ENCODE data around the gene FOXRED2. TPM values are rescaled to one million over a fixed set of nuclear protein-coding genes. Genes with fewer than 3 reads are reported as not detected.
"Not testable (repeated sequence)": the region's sequence is repeated elsewhere in the genome, so short reads cannot be mapped to it uniquely, and the experiment has no call there.

FOXRED2 gene
- total and polyA plus RNA-seq, 2 experiments from 2014 or later = 22.3 to 25.7 TPM

DNA sequence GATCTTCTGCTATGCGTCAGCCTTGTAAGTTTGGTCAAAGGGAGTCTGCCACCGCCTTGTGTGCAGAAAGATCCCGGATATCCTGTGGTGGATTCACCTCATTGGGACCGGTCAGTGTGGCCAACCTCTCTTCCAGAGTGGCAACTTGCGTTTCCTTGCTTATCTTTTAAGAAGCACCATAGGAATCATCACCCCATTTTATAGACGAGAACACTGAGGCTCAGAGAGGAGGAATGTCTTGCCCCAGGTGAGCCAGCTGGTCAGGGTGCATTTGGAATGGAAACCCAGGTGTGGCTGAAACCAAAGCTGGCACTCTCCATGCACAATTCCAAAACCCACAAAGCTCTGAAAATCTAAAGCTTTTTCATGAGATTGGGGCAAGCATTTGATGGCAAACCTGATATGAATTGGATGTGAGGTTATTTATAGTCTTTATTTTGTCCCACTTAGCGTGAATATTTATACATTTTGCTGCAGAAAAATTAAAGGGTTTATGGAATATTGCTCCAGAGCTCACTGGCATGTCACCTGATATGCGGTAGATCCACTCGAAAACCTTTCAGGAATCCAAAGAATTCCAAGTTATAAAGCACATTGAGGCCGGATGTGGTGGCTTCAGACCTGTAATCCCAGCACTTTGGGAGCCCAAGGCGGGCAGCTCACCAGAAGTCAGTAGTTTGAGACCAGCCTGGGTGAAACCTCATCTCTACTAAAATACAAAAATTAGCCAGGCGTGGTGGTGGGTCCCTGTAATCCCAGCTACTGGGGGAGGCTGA is 34.2 kb upstream of the FOXRED2 start:
- Histone ChIP-seq H3K36me3 (no peaks in the 10 kb centered on the region), H3K27ac (no peak overlapping the region), H3K9me3 (ENCODE audit: low read depth) (no peaks in the 10 kb centered on the region), H3K4me3 (no peak overlapping the region), H3K4me1 (ENCODE audit: low read depth) (no peaks in the 10 kb centered on the region), H3K27me3 (no peaks in the 10 kb centered on the region)
- TF ChIP-seq, protein P1, sequence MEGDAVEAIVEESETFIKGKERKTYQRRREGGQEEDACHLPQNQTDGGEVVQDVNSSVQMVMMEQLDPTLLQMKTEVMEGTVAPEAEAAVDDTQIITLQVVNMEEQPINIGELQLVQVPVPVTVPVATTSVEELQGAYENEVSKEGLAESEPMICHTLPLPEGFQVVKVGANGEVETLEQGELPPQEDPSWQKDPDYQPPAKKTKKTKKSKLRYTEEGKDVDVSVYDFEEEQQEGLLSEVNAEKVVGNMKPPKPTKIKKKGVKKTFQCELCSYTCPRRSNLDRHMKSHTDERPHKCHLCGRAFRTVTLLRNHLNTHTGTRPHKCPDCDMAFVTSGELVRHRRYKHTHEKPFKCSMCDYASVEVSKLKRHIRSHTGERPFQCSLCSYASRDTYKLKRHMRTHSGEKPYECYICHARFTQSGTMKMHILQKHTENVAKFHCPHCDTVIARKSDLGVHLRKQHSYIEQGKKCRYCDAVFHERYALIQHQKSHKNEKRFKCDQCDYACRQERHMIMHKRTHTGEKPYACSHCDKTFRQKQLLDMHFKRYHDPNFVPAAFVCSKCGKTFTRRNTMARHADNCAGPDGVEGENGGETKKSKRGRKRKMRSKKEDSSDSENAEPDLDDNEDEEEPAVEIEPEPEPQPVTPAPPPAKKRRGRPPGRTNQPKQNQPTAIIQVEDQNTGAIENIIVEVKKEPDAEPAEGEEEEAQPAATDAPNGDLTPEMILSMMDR (IDR thresholded peaks at IDR 0.05; ENCODE audit: low read depth, low read length) = no peak
- DNase-seq (ENCODE audit: low read depth in 1 of 2, low spot score in 1 of 2) = no peak

DNA sequence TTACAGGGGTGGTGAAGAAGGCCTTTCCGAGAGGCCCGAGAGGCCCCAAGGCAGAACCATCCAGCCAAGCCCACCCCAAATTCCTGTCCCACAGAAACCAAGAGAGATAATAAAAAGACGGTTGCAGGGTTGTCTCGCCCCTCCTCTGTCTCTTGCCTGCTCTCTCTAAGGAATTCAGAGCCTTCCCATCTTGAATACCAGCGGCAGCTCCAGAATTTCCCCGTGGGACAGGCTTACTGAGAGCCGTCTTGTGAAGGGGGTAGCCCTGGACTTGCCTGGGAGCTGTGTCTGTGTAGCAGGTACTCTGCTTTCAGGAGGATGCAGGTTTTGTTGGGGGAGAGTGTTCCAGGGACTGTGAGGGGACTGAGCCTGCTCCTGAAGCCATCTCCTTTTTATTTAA is 31.7 kb upstream of the FOXRED2 start:
- no peaks in the 10 kb centered on the region for H3K27me3 ChIP-seq
- TF ChIP-seq, protein P1 (IDR thresholded peaks at IDR 0.05; ENCODE audit: low read depth, low read length) = no peak
- no peaks in the 10 kb centered on the region for H3K36me3 ChIP-seq
- no peaks in the 10 kb centered on the region for H3K4me1 ChIP-seq (ENCODE audit: low read depth)
- no peak overlapping the region for H3K27ac ChIP-seq
- H3K9me3 ChIP-seq (ENCODE audit: low read depth) = no peaks in the 10 kb centered on the region
- no peak for DNase-seq (ENCODE audit: low read depth in 1 of 2, low spot score in 1 of 2)
- no peak overlapping the region for H3K4me3 ChIP-seq

DNA sequence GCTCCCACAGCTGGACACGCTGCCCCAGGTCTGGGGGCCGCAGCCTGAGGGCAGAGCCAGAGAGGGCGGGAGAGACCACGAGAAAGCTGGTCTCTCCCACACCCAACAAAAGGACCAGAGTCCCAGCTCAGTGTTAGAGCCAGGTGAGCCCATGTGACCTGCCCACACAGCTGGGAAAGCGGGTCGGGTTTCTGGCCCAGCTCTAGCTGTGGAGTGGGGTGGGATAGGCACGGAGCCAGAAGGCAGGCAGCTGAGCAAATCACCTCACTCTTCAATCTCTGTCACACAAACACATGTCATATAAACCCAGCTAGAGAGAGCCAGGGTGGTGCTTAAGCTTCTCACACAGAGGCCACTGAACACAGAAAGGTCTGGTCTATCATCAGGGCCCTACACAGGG is 29.9 kb upstream of the FOXRED2 start:
- Histone ChIP-seq H3K4me1 (ENCODE audit: low read depth) (no peaks in the 10 kb centered on the region), H3K9me3 (ENCODE audit: low read depth) (no peaks in the 10 kb centered on the region), H3K27me3 (no peaks in the 10 kb centered on the region), H3K27ac (no peak overlapping the region), H3K4me3 (no peak overlapping the region), H3K36me3 (no peaks in the 10 kb centered on the region)
- TF ChIP-seq, protein P1 (IDR thresholded peaks at IDR 0.05; ENCODE audit: low read depth, low read length) = no peak
- DNase-seq (ENCODE audit: low read depth in 1 of 2, low spot score in 1 of 2) = no peak

- DNase-seq (ENCODE audit: low read depth in 1 of 2, low spot score in 1 of 2); H3K4me1 ChIP-seq (ENCODE audit: low read depth); H3K9me3 ChIP-seq (ENCODE audit: low read depth); H3K36me3 ChIP-seq; H3K4me3 ChIP-seq; H3K27me3 ChIP-seq; H3K27ac ChIP-seq: not testable (repeated sequence)
Observed at GRCh38 chr22:36533320-36533719, 26.5 kb upstream of the FOXRED2 start.

DNA sequence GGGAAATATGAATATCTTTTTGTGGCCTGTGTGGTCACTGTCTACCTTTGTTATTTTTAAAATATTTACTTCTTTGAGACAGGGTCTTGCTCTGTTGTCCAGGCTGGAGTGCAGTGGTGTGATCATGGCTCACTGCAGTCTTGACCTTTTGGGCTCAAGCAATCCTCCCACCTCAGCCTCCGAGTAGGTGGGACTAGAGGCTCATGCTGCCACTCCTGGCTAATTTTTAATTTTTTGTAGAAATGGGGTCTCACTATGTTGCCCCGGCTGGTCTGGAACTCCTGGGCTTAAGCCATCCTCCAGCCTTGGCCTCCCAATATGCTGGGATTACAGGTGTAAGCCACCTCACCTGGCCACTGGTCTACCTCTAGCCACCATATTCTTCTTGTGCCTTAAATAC is 25.6 kb upstream of the FOXRED2 start:
- H3K9me3 ChIP-seq (ENCODE audit: low read depth) = no peaks in the 10 kb centered on the region
- TF ChIP-seq, protein P1 (IDR thresholded peaks at IDR 0.05; ENCODE audit: low read depth, low read length) = no peak
- peaks cover 6% of the 10 kb centered on the region for H3K4me1 ChIP-seq (ENCODE audit: low read depth)
- H3K4me3 ChIP-seq = no peak overlapping the region
- no peak for DNase-seq (ENCODE audit: low read depth in 1 of 2, low spot score in 1 of 2)
- no peaks in the 10 kb centered on the region for H3K27me3 ChIP-seq
- no peak overlapping the region for H3K27ac ChIP-seq
- H3K36me3 ChIP-seq = no peaks in the 10 kb centered on the region

Measured in cardiac muscle cell (in vitro differentiated cells and primary cell).